ENCODE data around the gene MRPS24.

DNA sequence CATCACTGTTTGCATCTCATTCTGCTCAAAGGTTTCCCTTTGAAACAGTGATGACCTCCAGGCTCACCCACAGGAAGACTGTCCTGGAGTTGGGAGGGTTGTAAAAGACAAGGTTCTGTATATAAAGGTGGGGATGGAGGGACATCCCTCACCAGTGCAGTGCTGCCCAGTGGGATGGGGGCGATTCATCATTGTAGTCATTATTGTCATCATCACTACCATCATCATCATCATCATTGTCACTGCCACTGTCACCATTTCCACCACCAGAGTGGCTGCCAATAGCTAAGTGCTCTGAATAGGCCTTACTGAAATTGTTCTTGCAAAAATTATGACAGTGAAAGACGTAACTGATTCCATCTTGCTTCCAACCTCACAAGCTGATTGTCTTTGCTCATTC lies 24.7 kb downstream of the MRPS24 start:
- TF ChIP-seq CTCF (IDR thresholded peaks at IDR 0.05) (no peak), POLR2A (IDR thresholded peaks at IDR 0.05) (no peak)
